Left ventricle myocardium inferior (tissue), 1 donor: ENCODE results near the gene MMP10. TPM values are rescaled to one million over a fixed set of nuclear protein-coding genes. Genes with fewer than 3 reads are reported as not detected.

Source experiments
- DNase-seq: peaks from one replicate; pipeline ENCODE4 v3.0.0-alpha.2; 2020
- H3K27ac ChIP-seq: fragments of 200-600 bp; replicated peaks from 2 replicates; pipeline ENCODE4 v1.8.0; 2021
- H3K27me3 ChIP-seq: fragments of 200-600 bp; 2 replicates; pipeline ENCODE4 v1.8.0; 2021; ENCODE audit warnings: low read depth
- H3K36me3 ChIP-seq: fragments of 200-600 bp; 2 replicates; pipeline ENCODE4 v1.8.0; 2021
- H3K4me1 ChIP-seq: fragments of 200-600 bp; 2 replicates; pipeline ENCODE4 v1.8.0; 2021
- H3K4me3 ChIP-seq: fragments of 200-600 bp; 2 replicates; pipeline ENCODE4 v1.8.0; 2021; ENCODE audit warnings: mild to moderate bottlenecking, moderate library complexity
- H3K9me3 ChIP-seq: fragments of 200-600 bp; replicated peaks from 2 replicates; pipeline ENCODE4 v1.8.0; 2021
- CTCF ChIP-seq: fragments of 200-600 bp; IDR thresholded peaks from 2 replicates; pipeline ENCODE4 v1.8.0; 2021; ENCODE audit warnings: antibody characterized with exemption, mild to moderate bottlenecking, borderline replicate concordance
- intact Hi-C: fragments of 100-400 bp; cut with micrococcal nuclease; formaldehyde crosslinking; loops from one replicate; pipeline ENCODE4 v1.11.0; 2022
- total RNA-seq: library from RNA; stranded (reverse); fragmentation: NEBNext Ultra II Directional; extraction: Animal tissue kit (Norgen Biotek cat#: 25700); gene quantifications from one replicate; pipeline ENCODE4 v1.2.1, GENCODE V29; 2021
- donor health status: DM: no; HTN: yes; CAD: no; lungs with severe emphysema.

Gene MMP10
- total RNA-seq, 1 donor from 2014 or later: not detected

GRCh38 chr11:102802341-102802740 lies 21.9 kb upstream of the MMP10 start:
- Histone ChIP-seq H3K27me3 (no peaks in the 10 kb centered on the region), H3K27ac (no peak overlapping the region), H3K4me1 (peaks cover 14% of the 10 kb centered on the region), H3K9me3 (peaks cover 3% of the 10 kb centered on the region), H3K36me3 (no peaks in the 10 kb centered on the region), H3K4me3 (no peak overlapping the region)
- intact Hi-C loops: no loop called here
- DNase-seq: no peak
- no peak for TF ChIP-seq CTCF

- intact Hi-C loops: no loop called here
- H3K27ac ChIP-seq: no peak overlapping the region
- H3K27me3 ChIP-seq: no peaks in the 10 kb centered on the region
- no peak overlapping the region for H3K4me3 ChIP-seq
- no peaks in the 10 kb centered on the region for H3K9me3 ChIP-seq
- no peaks in the 10 kb centered on the region for H3K36me3 ChIP-seq
- no peak for DNase-seq
- H3K4me1 ChIP-seq: peaks cover 14% of the 10 kb centered on the region
- TF ChIP-seq CTCF: no peak
Measured at GRCh38 chr11:102800767-102801166, 20.3 kb upstream of the MMP10 start.

- no peak for DNase-seq
- no peak overlapping the region for H3K4me3 ChIP-seq
- H3K4me1 ChIP-seq: peaks cover 14% of the 10 kb centered on the region
- no peak for TF ChIP-seq CTCF
- H3K36me3 ChIP-seq: no peaks in the 10 kb centered on the region
- peak overlapping the region; percentile 61 for H3K27ac ChIP-seq
- H3K27me3 ChIP-seq: no peaks in the 10 kb centered on the region
- intact Hi-C loops: no loop called here
- H3K9me3 ChIP-seq: no peaks in the 10 kb centered on the region
Measured at GRCh38 chr11:102799681-102800340, 19.4 kb upstream of the MMP10 start.

- no peaks in the 10 kb centered on the region for H3K36me3 ChIP-seq
- no peaks in the 10 kb centered on the region for H3K9me3 ChIP-seq
- H3K27me3 ChIP-seq: no peaks in the 10 kb centered on the region
- intact Hi-C loops: no loop called here
- no peak within 1 kb of the TSS for H3K27ac ChIP-seq
- TF ChIP-seq CTCF: no peak
- H3K4me1 ChIP-seq: peaks cover 19% of the 10 kb centered on the region
- H3K4me3 ChIP-seq: no peak within 1 kb of the TSS
- DNase-seq: no peak
Measured at GRCh38 chr11:102798012-102798746, 17.8 kb upstream of the MMP10 start, which contains the start of gene MMP1. Gene MMP1, minus strand, starts transcription at chr11:102798160. Its CDS starts 68 bp downstream, at chr11:102798092.

GRCh38 chr11:102794382-102794781 lies 14.0 kb upstream of the MMP10 start:
- peak; percentile 22 for TF ChIP-seq CTCF
- Histone ChIP-seq H3K36me3 (no peaks in the 10 kb centered on the region), H3K4me1 (peaks cover 10% of the 10 kb centered on the region), H3K9me3 (no peaks in the 10 kb centered on the region), H3K4me3 (no peak overlapping the region), H3K27ac (no peak overlapping the region), H3K27me3 (no peaks in the 10 kb centered on the region)
- intact Hi-C loops: no loop called here
- DNase-seq: no peak
